Measurements from ENCODE around the gene GNAS.

GNAS gene

DNA sequence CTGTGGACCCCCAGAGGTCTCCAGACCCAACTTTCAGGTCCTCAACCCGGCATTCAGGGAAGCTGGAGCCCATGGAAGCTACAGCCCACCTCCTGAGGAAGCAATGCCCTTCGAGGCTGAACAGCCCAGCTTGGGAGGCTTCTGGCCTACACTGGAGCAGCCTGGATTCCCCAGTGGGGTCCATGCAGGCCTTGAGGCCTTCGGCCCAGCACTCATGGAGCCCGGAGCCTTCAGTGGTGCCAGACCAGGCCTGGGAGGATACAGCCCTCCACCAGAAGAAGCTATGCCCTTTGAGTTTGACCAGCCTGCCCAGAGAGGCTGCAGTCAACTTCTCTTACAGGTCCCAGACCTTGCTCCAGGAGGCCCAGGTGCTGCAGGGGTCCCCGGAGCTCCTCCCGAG, 950 bp downstream of the GNAS start:
- no peak for DNase-seq (ENCODE audit: low read depth in 2 of 3, low spot score in 1 of 3)

DNA sequence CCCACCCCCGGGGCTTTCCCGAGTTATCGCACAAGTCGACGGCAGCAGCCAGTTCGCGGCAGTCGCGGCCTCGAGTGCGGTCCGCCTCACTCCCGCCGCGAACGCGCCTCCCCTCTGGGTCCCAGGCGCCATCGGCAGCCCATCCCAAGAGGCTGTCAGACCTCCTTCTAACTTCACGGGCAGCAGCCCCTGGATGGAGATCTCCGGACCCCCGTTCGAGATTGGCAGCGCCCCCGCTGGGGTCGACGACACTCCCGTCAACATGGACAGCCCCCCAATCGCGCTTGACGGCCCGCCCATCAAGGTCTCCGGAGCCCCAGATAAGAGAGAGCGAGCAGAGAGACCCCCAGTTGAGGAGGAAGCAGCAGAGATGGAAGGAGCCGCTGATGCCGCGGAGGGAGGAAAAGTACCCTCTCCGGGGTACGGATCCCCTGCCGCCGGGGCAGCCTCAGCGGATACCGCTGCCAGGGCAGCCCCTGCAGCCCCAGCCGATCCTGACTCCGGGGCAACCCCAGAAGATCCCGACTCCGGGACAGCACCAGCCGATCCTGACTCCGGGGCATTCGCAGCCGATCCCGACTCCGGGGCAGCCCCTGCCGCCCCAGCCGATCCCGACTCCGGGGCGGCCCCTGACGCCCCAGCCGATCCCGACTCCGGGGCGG, 1.6 kb downstream of the GNAS start:
- no peak for DNase-seq (ENCODE audit: low read depth in 2 of 3, low spot score in 1 of 3)

DNA sequence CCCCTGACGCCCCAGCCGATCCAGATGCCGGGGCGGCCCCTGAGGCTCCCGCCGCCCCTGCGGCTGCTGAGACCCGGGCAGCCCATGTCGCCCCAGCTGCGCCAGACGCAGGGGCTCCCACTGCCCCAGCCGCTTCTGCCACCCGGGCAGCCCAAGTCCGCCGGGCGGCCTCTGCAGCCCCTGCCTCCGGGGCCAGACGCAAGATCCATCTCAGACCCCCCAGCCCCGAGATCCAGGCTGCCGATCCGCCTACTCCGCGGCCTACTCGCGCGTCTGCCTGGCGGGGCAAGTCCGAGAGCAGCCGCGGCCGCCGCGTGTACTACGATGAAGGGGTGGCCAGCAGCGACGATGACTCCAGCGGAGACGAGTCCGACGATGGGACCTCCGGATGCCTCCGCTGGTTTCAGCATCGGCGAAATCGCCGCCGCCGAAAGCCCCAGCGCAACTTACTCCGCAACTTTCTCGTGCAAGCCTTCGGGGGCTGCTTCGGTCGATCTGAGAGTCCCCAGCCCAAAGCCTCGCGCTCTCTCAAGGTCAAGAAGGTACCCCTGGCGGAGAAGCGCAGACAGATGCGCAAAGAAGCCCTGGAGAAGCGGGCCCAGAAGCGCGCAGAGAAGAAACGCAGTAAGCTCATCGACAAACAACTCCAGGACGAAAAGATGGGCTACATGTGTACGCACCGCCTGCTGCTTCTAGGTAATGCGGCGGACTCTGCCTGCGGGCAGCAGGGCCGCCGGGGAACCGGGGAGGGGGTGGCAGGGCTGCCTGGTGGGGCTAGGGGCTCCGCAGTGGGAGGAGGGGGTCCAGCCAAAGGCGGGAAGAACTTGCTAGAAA, 2.3 kb downstream of the GNAS start:
- no peak for DNase-seq (ENCODE audit: low read depth in 2 of 3, low spot score in 1 of 3)

DNA sequence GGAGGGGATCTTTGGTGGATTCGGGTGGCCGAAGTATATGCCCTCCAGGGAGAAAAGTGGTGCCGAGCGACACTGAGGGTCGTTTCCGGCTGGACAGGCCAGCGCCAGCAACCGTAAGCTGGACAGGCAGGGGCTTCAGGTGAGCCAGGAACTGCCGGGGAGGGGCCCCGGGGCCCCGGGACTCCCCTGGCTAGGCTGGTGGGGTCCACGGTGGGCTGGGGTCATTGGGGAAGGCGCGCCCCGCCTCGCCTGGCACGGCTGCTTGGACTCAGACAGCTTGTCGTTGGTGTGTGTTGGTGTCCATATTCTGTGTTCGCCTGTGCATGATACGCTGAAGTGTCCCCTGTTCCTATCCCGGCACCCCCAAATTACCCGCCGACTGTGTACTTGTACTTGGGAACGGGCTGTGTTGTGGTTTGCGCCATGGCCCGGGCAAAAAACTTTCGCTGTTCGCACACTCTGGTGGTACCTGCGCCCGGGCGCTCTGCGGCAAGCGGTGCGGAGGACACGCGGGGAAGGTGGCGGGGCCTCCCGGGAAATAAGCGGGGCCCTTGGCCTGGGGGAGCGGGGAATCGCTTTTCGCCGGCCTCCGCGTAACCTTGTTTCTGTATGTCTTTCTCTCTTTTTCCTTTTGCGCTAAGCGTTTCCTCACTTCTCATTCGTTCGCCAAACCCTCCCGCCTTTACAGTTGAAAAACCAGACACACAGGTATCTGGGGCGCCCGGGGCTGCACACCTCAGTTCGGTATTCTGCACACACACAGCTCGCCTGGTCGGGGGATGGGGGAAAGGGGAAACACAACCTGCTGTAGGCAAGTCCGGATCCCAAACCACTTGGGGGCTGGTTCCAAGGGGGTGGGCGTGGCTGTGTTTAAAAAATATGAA, 3.2 kb downstream of the GNAS start:
- no peak for DNase-seq (ENCODE audit: low read depth in 2 of 3, low spot score in 1 of 3)

DNA sequence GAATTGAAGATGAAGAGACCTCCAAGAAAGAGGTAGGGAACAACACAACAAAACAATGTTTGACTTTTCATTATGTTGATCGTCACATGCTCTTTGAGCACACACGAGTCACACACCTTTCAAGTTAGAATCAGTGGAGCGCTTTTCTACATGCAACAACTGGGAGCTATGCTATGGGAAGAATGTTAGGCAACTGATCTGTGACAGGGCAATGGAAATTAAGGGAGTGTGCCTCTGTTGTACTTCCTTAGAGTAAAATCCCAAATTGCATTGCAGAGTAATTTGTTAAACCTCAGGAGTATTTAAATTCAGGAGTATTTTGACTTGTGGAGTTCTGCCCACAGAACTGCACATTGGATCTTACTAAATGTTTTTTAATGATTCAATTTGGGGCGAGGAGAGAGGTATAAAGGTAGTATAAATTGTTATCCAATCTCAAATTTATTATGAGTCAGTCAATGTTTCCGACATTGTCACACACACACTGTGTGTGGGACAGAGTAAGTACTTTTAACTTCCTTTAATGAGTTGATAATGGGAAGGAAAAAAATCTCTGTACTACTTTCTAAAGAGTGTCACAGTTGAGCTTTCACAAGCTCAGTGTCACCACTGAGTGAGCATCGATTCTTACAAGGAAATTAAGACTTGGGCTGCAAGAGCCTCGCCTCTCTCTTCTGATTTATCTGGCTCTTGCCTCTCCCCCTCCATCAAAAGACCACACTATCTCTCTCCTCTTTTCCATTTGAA, 10.7 kb downstream of the GNAS start:
- DNase-seq (ENCODE audit: low read depth in 2 of 3, low spot score in 1 of 3), result no peak

DNA sequence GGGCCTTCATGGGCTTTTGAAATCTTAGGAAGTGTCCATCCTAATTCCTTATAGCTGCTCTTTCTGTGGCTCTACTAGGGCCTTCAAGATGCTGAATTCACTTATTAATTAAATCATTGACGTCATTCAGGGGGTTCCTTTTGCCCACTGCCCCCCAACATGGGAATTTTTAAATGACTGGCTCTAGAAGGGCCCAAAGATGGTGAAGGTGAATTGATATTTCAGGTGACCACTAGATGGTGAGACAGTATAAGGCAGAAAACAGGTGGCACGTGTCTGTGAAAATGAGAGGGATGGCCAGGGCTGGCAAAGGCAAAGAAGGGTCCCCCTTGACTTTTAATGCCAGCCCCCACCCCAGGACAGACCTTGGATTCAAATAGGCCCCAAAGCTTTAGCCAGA, 11.8 kb downstream of the GNAS start:
- no peak for DNase-seq (ENCODE audit: low read depth in 2 of 3, low spot score in 1 of 3)

DNA sequence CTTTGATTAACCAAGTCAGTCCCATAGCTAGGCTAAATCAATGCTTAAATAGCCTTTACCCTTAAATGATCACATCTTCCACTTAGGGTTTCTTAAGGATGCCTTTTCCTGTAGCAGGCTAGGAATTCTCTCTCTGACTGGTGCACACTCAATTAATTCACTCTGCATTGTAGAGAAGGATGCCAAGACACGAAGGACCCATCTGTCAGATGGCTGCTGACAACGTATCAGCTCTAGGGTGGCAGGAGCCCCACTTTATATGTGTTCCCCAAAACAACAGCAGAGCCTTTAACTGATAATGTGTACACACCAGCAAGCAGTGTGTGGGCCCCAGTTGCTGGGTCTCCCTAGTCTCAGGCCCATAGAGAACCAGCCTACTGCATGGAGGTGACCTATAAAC, 13.3 kb downstream of the GNAS start:
- no peak for DNase-seq (ENCODE audit: low read depth in 2 of 3, low spot score in 1 of 3)

DNA sequence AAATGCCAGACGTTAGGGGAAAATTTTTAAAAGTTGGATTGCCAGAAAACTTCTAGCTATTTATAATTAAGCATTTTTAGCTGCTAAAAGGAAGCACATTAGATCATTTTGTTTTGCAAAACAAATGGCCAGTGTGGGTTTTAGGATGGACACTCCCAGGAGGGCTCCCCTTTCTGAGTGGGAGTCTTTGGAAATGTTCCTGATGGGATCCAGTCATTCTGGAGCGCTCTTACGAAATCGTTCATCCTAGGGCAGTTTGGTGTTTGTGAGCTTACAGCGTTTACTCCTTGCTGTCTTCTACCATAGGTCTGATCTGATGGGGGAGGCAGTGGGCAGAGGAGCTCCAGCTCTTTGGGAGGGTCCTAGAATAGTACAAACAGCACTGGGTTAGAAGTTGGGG, 14.7 kb downstream of the GNAS start:
- no peak for DNase-seq (ENCODE audit: low read depth in 2 of 3, low spot score in 1 of 3)

DNA sequence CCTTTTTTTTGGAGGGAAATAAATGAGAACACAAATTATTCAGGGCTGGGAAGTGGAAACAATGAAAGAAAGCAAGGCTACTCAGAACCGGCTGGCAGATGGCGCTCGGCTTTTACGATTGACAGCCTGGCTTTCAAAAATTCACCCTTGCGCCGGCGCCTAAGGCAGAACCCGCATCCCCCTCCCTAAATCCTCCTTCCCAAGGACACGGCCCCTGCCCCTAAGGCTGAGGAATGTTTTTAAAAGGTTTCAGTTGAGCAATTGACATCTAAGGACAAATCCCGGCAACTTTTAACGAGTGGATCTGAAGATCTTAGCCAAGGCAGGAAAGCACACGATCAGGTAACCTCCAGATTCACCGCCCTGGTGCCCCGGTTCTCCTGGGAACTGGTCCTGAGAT, 16.3 kb downstream of the GNAS start:
- DNase-seq (ENCODE audit: low read depth in 2 of 3, low spot score in 1 of 3), result no peak

DNA sequence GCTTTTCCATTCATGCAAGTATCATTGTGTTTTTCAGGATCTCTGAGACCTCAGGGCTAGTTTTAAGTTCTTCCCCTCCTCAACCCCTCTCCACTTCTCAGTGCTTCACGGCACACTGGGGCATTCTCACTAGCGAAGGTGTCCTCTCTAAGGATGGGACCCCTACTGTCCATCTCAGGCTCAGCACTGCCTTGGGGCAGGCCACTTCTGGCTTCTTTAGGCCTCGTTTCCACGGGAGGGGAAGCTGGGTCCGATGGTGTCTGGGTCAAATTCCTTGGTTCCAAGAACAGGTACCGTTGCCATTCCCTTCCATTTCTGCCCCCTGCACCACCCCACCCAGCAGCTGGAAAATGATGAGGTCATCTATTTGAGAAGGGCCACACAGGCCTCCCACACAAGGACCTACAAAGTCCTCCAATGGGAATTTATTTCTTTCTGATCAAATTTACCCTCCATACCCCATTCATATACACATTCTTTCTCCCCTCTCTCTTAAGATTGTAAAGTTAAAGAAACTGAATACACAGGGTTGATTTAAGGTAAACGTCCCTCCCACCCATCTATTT, 17.2 kb downstream of the GNAS start:
- no peak for DNase-seq (ENCODE audit: low read depth in 2 of 3, low spot score in 1 of 3)

DNA sequence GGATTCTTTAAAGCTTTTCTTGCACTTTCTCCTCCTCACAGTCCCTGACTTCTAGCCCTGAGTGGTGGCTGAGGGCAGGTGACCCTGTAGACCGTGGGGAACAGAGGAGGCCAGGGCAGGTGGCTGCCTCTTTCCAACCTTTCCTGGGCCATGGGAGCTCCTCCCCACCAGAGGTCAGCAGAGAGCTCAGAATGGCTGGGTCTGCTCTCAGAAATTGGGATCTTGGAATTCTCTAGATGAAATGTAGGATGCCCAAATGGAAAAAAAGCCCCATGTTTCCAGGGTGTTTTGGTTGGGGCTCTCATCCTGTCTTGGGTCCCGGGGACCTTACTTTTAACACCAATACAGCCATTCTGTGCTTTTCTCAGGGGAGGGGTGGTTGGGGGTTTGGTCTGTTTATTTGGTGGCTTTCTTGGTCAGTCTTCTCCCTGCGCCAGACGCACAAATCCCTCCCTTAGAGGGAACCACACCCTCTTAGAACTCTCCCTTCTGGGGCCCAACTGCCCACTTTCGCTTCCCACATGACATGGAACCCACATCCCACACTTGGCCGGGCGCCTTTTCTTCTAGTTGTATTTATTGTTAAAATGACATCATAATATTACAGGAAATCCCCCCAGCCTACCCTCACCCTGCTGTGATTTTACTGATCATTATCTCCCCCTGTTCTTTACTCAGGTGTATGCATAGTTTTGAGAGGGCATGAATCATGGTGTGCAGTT, 17.9 kb downstream of the GNAS start:
- DNase-seq (ENCODE audit: low read depth in 2 of 3, low spot score in 1 of 3), result peak in 2 of 3 donors; percentile 38 to 51

DNA sequence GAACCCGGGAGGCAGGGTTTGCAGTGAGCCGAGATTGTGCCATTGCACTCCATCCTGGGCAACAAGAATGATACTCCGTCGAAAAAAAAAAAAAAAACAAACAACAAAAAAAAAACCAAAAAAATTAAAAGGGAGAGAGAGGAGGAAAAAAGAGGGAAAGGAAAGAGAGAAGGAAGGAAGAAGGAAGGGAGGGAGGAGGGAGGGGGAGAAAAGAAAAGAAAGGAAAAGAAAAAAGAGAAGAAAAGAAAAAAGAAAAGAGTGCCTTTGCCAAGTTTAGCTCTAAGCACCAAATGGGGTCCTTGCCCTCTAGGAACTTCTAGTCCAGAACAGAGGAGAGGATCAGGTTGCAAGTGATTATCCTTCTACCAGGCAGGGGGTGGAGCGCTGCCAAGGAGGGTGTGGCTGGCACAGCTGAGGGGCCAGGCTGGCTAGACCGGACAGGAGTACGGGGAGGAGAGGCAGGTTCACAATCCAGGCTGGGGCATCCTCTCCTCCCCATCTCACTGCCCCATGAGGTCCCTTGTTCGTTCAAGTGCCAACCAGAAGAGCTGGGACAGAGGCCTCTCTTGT, 19.1 kb downstream of the GNAS start:
- DNase-seq (ENCODE audit: low read depth in 2 of 3, low spot score in 1 of 3), result no peak

DNA sequence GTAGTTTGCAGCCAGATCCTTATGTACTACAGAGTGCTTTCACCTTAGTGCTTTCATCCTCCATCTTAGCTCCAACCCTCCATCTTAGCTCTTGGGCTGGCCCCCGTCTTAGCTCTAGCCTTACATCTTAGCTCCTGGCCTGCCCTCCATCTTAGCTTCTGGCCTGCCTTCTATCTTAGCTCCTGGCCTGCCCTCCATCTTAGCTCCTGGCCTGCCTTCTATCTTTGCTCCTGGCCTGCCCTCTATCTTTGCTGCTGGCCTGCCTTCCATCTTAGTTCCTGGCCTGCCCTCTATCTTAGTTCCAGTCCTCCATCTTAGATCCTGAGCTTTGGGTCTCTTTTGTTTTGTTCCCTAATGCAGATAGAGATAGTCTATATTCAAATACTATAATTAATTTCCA, 22.0 kb downstream of the GNAS start:
- DNase-seq (ENCODE audit: low read depth in 2 of 3, low spot score in 1 of 3), result no peak

DNA sequence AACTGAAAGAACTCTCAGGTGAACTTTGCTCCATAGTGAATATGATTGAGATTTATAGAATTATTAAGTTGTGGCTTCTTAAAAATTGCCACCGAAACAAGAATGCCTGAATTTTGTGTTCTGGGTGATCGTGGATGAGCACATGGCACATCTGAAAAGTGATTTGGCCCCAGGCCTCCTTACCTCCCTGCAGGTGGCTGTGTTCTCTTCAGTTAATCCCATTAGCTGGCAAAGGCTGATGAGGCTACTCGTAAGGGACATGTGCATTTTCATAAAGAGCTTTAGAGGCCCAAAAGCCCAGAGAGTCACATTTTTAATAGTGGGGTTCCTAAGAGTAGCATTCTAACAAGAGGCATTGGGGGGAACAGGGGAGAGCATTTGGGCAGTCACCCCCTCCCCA, 22.6 kb downstream of the GNAS start:
- DNase-seq (ENCODE audit: low read depth in 2 of 3, low spot score in 1 of 3), result no peak

DNA sequence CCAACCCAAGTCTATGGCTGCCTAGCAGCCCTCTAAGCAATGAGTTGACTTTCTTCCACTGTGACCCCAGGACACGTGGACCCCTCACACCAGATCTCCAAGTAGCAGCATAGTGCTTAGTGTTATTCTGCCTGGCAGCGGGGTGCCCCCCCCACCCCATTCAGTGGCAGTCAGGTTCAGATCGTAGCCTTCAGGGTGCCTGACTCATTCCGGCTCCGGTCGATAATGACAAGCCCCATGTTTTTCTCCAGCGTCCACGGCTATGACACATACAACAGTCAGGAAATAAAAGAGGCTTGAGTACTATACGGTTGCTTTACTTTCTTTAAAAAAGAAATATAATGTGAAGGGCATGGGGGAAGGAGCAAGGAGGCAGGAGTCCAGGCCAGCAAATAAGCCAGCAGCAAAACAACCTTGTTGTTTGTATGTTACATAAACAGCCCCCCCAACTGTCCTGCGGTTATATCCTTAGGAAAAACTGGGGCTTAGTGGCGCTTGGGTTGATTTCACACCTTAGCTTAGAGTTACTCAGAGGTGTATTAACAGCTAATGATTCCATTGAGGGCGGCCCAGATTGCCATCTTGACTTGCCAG, 23.1 kb downstream of the GNAS start:
- DNase-seq (ENCODE audit: low read depth in 2 of 3, low spot score in 1 of 3), result no peak

DNA sequence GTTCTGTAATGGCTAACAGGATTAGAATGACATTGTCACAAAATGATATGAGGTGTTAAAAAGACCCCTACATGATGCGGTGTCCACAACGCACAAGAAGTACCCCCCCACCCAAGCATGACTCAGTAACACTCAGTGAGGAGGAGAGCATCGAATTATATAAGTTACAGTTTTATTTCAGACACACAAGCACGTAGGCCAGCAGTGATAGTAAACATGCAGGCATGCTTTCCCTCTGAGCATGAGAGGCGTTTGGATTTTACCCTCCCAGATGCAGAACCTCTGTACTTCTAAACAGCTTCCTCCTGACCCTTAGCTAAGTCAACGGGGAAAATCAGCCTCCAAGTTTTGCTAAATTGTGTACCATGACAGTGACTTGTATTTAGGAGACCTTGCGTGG, 23.9 kb downstream of the GNAS start:
- DNase-seq (ENCODE audit: low read depth in 2 of 3, low spot score in 1 of 3), result no peak

DNA sequence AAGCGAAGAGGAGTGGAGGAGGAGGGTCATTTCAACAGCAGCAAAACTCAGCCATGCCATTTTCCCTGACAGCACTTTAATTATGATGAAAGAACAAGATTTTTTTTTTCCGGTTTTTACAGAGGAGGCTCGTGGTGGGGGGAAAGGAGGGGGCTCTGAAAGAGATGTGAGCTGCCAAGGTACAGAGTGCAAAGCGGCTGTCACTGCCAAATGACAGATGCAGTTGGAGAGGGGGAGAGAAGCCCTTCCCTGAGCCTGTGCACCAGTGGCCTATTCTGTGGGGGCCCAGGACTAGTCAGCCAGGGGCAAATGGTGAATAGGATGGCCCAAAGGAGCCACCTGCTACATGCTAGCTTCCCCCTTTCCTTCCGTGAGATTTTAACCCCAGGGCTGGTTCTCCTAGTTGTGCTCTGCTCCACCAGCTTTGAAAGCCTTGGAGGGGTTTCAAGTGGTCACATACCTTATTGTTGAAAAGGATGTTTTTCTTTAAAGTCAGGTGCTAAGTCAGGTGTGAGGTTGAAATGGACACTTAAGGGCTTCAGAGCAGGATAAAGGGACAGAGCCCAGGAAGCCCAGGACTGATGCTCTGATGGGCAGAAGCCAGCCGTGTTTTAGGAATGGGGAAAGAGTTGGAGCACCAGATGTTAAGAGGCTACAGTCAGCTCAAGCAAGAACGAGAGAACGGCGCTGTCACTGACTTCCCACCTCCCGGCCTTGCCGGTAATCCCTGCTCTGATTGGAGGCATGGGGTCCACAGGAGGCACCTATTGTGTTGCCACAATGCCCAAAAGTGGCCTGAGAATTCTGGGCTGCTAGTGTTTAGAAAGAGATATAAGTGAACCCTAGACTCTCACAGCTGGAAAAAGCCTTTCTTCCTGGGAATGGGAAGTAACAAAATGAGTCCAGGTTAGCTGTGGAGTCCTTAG, 24.8 kb downstream of the GNAS start:
- no peak for DNase-seq (ENCODE audit: low read depth in 2 of 3, low spot score in 1 of 3)

DNA sequence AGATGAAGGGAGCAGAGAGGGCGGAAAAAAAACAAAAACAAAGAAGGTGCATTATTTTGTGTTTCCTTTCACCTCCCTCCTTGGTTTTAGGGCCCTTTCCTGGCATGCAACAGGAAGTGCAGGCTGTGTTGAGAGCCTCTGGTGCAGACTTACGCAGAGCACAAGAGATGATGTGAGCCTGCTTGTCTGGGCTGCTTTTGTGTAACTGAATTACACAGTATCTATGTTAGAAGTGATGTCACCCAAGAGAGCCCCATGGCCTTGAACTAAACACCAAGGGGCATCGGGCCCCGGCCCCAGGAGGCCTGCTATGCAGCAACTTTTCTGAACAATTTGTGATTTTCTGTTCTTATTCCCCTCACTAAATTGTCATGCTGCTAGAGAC, 25.5 kb downstream of the GNAS start:
- no peak for DNase-seq (ENCODE audit: low read depth in 2 of 3, low spot score in 1 of 3)
